ENCODE results near the gene MRPS25. TPM values are rescaled to one million over a fixed set of nuclear protein-coding genes. Genes with fewer than 3 reads are reported as not detected.

MRPS25 gene
- total and polyA plus RNA-seq, 7 donors = 25.8 to 86.1 (median 44.5) TPM

GRCh38 chr3:15032650-15033049 is 32.5 kb downstream of the MRPS25 start:
- Histone ChIP-seq H3K36me3 (peaks cover 14 to 99% (median 58%) of the 10 kb centered on the region in 4 donors), H3K9me3 (no peaks in the 10 kb centered on the region), H3K4me1 (no peaks in the 10 kb centered on the region), H3K4me3 (no peak overlapping the region), H3K27me3 (no peaks in the 10 kb centered on the region), H3K27ac (no peak overlapping the region)
- 90 to 91% methylated on average over 2 of the region's 2 CpGs for WGBS, 2 donors
- DNase-seq = no peak
- TF ChIP-seq POLR2A (IDR thresholded peaks at IDR 0.05) (no peak), POLR2AphosphoS5 (IDR thresholded peaks at IDR 0.05) (no peak), EP300 (IDR thresholded peaks at IDR 0.05) (no peak)
- TF ChIP-seq, protein P1, sequence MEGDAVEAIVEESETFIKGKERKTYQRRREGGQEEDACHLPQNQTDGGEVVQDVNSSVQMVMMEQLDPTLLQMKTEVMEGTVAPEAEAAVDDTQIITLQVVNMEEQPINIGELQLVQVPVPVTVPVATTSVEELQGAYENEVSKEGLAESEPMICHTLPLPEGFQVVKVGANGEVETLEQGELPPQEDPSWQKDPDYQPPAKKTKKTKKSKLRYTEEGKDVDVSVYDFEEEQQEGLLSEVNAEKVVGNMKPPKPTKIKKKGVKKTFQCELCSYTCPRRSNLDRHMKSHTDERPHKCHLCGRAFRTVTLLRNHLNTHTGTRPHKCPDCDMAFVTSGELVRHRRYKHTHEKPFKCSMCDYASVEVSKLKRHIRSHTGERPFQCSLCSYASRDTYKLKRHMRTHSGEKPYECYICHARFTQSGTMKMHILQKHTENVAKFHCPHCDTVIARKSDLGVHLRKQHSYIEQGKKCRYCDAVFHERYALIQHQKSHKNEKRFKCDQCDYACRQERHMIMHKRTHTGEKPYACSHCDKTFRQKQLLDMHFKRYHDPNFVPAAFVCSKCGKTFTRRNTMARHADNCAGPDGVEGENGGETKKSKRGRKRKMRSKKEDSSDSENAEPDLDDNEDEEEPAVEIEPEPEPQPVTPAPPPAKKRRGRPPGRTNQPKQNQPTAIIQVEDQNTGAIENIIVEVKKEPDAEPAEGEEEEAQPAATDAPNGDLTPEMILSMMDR (IDR thresholded peaks at IDR 0.05) = no peak
- intact Hi-C loops (cut with DNase I) = no loop called here

DNA sequence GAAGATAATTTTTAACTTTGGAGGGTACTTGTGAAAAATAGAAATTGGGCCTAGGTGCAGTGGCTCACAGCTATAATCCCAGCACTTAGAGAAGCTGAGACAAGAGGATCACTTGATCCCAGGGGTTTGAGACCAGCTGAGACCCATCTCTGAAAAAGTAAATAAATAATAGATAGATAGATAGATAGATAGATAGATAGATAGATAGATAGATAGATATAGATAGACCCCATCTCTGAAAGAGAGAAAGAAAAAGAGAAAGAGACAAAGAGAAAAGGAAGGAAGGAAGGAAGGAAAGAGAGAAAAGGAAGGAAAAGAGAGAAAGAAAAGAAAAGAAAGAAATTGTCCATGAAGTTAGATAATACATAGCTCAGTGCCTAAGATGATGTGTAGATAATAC is 35.5 kb downstream of the MRPS25 start:
- no peak overlapping the region for H3K27ac ChIP-seq
- H3K9me3 ChIP-seq = no peaks in the 10 kb centered on the region
- intact Hi-C loops (cut with DNase I) = no loop called here
- TF ChIP-seq, protein P1 (IDR thresholded peaks at IDR 0.05) = no peak
- TF ChIP-seq EP300 (IDR thresholded peaks at IDR 0.05) (no peak), POLR2AphosphoS5 (IDR thresholded peaks at IDR 0.05) (no peak)
- H3K4me3 ChIP-seq = no peak overlapping the region
- no peaks in the 10 kb centered on the region for H3K4me1 ChIP-seq
- peaks cover 9 to 99% (median 61%) of the 10 kb centered on the region in 4 donors for H3K36me3 ChIP-seq
- no peaks in the 10 kb centered on the region for H3K27me3 ChIP-seq
- no peak for DNase-seq

GRCh38 chr3:15023719-15024118 is 41.4 kb downstream of the MRPS25 start:
- no peaks in the 10 kb centered on the region for H3K4me1 ChIP-seq
- no peak overlapping the region for H3K4me3 ChIP-seq
- no peak overlapping the region for H3K27ac ChIP-seq
- DNase-seq = no peak
- peaks cover 31 to 98% (median 54%) of the 10 kb centered on the region in 4 donors for H3K36me3 ChIP-seq
- intact Hi-C loops (cut with DNase I) = no loop called here
- 92 to 94% methylated on average over 2 of the region's 2 CpGs for WGBS, 2 donors
- no peak for TF ChIP-seq EP300 (IDR thresholded peaks at IDR 0.05)
- no peak for TF ChIP-seq POLR2AphosphoS5 (IDR thresholded peaks at IDR 0.05)
- TF ChIP-seq POLR2A (IDR thresholded peaks at IDR 0.05) = no peak
- TF ChIP-seq, protein P1 (IDR thresholded peaks at IDR 0.05) = no peak
- no peaks in the 10 kb centered on the region for H3K27me3 ChIP-seq
- no peaks in the 10 kb centered on the region for H3K9me3 ChIP-seq

- WGBS, 2 donors = 51 to 74% methylated on average over 5 of the region's 5 CpGs
- DNase-seq = no peak
- H3K27me3 ChIP-seq = no peaks in the 10 kb centered on the region
Measured at GRCh38 chr3:15023249-15023648, 41.9 kb downstream of the MRPS25 start.

More at GRCh38 chr3:15023249-15023648, 41.9 kb downstream of the MRPS25 start:
- Histone ChIP-seq H3K36me3 (peaks cover 31 to 98% (median 52%) of the 10 kb centered on the region in 4 donors), H3K27ac (no peak overlapping the region), H3K4me3 (no peak overlapping the region), H3K4me1 (no peaks in the 10 kb centered on the region), H3K9me3 (no peaks in the 10 kb centered on the region)
- intact Hi-C loops (cut with DNase I) = no loop called here
- TF ChIP-seq POLR2A (IDR thresholded peaks at IDR 0.05) = no peak
- no peak for TF ChIP-seq POLR2AphosphoS5 (IDR thresholded peaks at IDR 0.05)
- TF ChIP-seq EP300 (IDR thresholded peaks at IDR 0.05) = no peak
- TF ChIP-seq, protein P1 (IDR thresholded peaks at IDR 0.05) = no peak
